ENCODE results near the gene TRMT112.
A peak's percentile ranks its signal among the peaks of the same experiment; 100 is the strongest.

Gene TRMT112

DNA sequence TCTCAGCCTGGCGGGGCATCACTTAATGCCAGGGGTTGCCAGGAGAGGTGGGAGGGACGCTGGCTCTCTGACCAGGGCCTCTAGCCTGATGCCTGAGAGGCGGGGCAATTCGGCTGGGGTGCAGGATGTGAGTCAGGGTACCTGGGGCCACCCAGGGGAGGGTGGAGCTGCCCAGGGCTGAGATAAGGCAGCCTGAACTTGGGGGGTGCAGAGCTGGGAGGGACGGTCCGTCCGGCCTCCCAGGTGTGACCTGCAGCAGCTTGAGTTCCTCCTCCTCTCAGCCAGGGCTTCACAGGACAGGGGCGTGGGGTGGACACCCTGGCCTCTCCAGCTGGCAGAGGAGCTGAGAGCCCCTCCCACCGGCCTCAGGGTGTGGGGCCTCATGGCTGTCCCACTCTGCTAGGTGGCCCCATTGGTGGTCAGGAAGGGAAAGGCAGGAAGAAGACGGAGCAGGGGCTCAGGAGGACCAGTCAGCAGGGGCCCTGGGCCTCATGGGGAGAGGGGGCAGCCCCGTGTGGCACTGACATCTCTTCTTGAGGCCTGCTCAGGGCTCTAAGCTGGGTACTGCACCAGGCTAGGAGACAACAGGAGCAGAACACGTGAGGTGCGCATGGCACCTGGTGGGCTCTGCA lies 40.7 kb upstream of the TRMT112 start:
- H3K36me3 ChIP-seq (ENCODE audit: insufficient read depth, low read length), result peaks cover 27% of the 10 kb centered on the region
- peak overlapping the region; percentile 87 for H3K9ac ChIP-seq (ENCODE audit: low read depth, low read length)
- H3K4me1 ChIP-seq (ENCODE audit: control insufficient read depth, insufficient read depth, low read length), result peaks cover 34% of the 10 kb centered on the region
- H3K4me3 ChIP-seq (ENCODE audit: low read length), result peak overlapping the region; percentile 87
- peaks cover 8% of the 10 kb centered on the region for H3K27me3 ChIP-seq (ENCODE audit: control insufficient read depth, insufficient read depth, low read length)
- peak overlapping the region; percentile 96 for H3K4me2 ChIP-seq (ENCODE audit: low read length)
- no peaks in the 10 kb centered on the region for H3K9me3 ChIP-seq (replicated peaks; ENCODE audit: low read length)

DNA sequence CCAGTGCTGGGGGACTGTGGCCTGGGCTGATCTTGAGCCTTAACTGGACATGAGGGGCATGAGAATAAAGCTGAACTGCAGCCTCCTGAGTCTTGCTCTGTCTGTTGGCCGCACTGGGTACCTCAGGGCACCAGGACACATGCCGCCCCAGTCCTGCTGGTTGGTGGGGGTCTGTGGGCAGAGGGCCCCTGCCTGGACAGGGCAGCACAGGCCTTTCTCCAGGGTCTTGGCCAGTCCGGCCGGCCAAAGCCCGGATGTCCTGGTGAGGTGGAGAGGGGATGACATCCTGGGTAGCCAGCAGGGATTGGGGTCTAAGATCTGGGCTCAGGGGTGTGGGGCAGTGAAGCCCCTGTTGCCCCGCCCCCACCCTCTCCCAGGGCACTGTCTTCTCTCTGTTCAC lies 40.1 kb upstream of the TRMT112 start:
- H3K36me3 ChIP-seq (ENCODE audit: insufficient read depth, low read length), result peaks cover 21% of the 10 kb centered on the region
- H3K9ac ChIP-seq (ENCODE audit: low read depth, low read length), result peak overlapping the region; percentile 87
- peaks cover 34% of the 10 kb centered on the region for H3K4me1 ChIP-seq (ENCODE audit: control insufficient read depth, insufficient read depth, low read length)
- H3K4me3 ChIP-seq (ENCODE audit: low read length), result no peak overlapping the region
- H3K4me2 ChIP-seq (ENCODE audit: low read length), result peak overlapping the region; percentile 96
- peaks cover 13% of the 10 kb centered on the region for H3K27me3 ChIP-seq (ENCODE audit: control insufficient read depth, insufficient read depth, low read length)
- H3K9me3 ChIP-seq (replicated peaks; ENCODE audit: low read length), result no peaks in the 10 kb centered on the region

DNA sequence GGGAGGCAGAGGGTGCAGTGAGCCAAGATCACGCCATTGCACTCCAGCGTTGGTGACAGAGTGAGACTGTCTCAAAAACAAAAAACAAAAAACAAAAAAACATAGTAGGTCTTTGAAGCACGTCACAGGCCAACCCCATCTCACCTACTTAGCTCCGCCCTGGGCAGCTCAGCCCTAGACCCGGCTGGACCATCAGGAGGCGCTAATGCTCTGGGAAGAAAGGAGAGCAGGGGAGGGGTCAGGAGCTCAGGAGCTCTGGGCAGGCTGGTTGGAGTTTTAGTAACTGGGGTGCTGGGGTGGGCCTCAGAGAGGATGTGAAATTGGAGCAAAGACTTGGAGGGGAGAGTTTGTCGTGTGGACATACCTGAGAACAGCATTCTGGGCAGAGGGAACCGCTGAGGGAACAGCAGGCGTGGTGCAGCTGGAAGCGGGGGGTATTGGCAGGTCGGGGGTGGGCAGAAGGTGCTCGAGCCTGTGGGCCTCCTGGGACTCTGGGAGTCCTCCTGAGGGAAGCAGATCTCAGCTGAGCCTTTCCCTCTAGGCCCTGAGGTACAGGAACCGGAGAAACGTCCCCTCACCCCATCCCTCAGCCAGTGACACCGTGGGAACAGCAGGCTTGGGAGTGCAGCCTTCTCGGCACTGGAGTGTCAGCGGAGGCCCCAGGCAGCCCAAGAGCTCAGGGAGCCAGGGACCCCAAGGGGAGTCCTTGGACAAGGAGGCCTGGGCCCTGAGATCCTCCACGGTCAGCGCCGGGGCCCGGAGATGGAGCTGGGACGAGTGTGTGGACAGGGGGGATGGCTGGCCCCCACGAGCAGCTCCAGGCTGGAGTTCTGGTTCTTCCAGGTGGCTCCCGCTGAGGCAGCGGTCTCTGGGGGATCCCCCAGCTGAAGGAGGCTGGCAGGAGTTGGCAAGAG lies 39.4 kb upstream of the TRMT112 start:
- Histone ChIP-seq H3K4me2 (ENCODE audit: low read length) (no peak overlapping the region), H3K4me3 (ENCODE audit: low read length) (no peak overlapping the region), H3K9ac (ENCODE audit: low read depth, low read length) (no peak overlapping the region), H3K27me3 (ENCODE audit: control insufficient read depth, insufficient read depth, low read length) (peaks cover 20% of the 10 kb centered on the region), H3K9me3 (replicated peaks; ENCODE audit: low read length) (no peaks in the 10 kb centered on the region), H3K36me3 (ENCODE audit: insufficient read depth, low read length) (peaks cover 14% of the 10 kb centered on the region), H3K4me1 (ENCODE audit: control insufficient read depth, insufficient read depth, low read length) (peaks cover 34% of the 10 kb centered on the region)

DNA sequence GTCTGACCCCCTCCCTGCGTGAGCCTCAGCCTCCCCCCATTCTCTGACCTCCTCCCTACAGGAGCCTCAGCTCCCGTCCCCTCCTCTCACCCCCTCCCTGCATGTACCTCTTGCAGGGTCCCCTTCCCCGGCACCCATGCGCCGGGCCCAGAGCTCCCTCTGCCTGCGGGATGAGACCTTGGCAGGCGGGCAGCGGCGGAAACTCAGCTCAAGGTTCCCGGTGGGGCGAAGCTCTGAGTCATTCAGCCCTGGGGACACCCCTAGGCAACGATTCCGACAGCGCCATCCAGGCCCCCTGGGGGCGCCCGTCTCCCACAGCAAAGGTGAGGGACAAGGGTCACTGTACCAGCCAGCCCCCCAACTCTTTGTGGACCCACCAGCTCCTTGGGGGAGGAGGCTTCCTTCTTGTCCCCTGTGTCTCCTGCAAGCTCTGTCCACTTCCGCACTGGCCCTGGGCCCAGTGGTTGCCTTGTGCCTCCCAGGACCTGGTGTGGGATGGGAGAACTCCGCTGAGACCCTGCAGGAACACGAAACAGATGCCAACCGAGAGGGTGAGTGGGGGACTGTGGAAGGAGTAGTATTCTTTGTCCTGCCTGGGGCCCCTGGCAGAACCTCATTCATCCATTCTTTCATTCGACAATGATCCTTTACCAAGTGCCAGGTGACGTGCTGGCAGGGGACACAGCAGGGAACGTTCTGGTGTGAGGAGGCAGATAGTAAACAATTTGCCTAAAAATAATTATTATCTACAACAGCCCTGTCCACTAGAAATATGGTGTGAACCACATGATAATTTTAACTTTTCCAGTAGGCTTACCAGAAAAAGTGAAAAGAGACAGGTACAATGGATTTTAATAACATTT lies 38.0 kb upstream of the TRMT112 start:
- peak overlapping the region; percentile 76 for H3K4me2 ChIP-seq (ENCODE audit: low read length)
- peak overlapping the region; percentile 58 for H3K4me3 ChIP-seq (ENCODE audit: low read length)
- H3K36me3 ChIP-seq (ENCODE audit: insufficient read depth, low read length), result peaks cover under 1% of the 10 kb centered on the region
- H3K9ac ChIP-seq (ENCODE audit: low read depth, low read length), result peak overlapping the region; percentile 53
- no peaks in the 10 kb centered on the region for H3K9me3 ChIP-seq (replicated peaks; ENCODE audit: low read length)
- H3K4me1 ChIP-seq (ENCODE audit: control insufficient read depth, insufficient read depth, low read length), result peaks cover 29% of the 10 kb centered on the region
- H3K27me3 ChIP-seq (ENCODE audit: control insufficient read depth, insufficient read depth, low read length), result peaks cover 23% of the 10 kb centered on the region

DNA sequence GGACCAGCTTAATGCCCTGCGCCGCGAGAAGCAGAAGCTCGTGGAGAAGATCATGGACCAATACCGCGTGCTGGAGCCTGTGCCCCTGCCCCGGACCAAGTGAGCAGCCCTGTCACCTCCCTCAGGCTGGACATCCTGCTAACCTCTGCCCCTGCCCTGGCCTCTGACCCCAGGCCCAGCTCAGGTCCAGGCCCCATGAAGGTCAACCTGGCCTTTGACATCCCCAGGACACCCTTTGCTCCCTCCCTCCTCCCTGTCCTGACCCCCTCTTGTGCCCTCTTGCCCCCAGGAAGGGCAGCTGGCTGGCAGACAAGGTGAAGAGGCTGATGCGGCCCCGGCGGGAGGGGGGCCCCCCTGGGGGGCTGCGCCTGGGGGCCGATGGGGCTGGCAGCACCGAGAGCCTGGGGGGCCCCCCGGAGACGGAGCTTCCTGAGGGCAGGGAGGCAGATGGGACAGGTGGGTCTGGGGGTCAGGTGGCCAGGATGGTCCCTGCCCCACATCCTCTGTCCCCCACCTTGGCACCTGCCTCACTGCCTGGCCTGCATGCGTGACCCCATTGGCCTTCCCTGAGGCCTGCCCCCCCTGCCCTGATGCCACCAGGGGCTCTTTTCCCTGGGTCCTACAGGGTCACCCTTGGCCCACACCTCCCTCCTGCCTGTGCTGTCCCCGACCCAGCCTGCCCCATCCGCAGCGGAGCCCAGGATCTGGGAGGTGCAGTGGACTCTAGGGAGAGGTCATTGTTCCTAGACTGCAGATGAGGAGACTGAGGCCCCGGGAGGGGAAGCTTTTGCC lies 36.6 kb upstream of the TRMT112 start:
- peaks cover 19% of the 10 kb centered on the region for H3K4me1 ChIP-seq (ENCODE audit: control insufficient read depth, insufficient read depth, low read length)
- H3K9ac ChIP-seq (ENCODE audit: low read depth, low read length), result no peak overlapping the region
- H3K4me3 ChIP-seq (ENCODE audit: low read length), result no peak overlapping the region
- H3K36me3 ChIP-seq (ENCODE audit: insufficient read depth, low read length), result no peaks in the 10 kb centered on the region
- no peak overlapping the region for H3K4me2 ChIP-seq (ENCODE audit: low read length)
- H3K27me3 ChIP-seq (ENCODE audit: control insufficient read depth, insufficient read depth, low read length), result peaks cover 23% of the 10 kb centered on the region
- no peaks in the 10 kb centered on the region for H3K9me3 ChIP-seq (replicated peaks; ENCODE audit: low read length)

DNA sequence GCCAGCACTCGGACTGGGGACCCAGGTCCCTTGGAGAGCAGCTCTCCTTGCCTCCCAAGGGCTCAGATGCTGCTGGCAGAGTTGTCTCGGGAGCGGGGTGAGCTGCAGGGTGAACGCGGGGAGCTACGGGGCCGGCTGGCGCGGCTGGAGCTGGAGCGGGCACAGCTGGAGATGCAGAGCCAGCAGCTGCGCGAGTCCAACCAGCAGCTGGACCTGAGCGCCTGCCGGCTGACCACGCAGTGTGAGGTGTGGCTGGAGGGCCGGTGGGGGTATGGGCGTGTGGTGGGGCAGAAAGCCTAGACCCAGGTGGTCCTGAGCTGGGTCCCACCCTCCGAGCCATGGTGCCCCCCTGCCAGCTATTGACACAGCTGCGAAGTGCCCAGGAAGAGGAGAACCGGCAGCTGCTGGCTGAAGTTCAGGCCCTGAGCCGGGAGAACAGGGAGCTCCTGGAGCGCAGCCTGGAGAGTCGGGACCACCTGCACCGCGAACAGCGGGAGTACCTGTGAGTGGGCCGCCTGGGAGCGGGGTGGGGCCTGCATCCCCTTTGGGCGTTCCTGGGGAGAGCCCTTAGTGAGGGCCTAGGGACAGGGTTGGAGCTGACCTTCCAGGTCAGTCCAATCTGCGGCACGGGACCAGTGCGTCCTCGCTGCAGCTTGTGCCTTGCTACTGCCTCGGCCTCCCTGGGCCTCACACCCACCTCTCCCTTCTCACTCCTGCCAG lies 35.8 kb upstream of the TRMT112 start:
- Histone ChIP-seq H3K9ac (ENCODE audit: low read depth, low read length) (no peak overlapping the region), H3K36me3 (ENCODE audit: insufficient read depth, low read length) (no peaks in the 10 kb centered on the region), H3K9me3 (replicated peaks; ENCODE audit: low read length) (no peaks in the 10 kb centered on the region), H3K27me3 (ENCODE audit: control insufficient read depth, insufficient read depth, low read length) (peaks cover 27% of the 10 kb centered on the region), H3K4me2 (ENCODE audit: low read length) (no peak overlapping the region), H3K4me1 (ENCODE audit: control insufficient read depth, insufficient read depth, low read length) (peaks cover 17% of the 10 kb centered on the region), H3K4me3 (ENCODE audit: low read length) (no peak overlapping the region)

DNA sequence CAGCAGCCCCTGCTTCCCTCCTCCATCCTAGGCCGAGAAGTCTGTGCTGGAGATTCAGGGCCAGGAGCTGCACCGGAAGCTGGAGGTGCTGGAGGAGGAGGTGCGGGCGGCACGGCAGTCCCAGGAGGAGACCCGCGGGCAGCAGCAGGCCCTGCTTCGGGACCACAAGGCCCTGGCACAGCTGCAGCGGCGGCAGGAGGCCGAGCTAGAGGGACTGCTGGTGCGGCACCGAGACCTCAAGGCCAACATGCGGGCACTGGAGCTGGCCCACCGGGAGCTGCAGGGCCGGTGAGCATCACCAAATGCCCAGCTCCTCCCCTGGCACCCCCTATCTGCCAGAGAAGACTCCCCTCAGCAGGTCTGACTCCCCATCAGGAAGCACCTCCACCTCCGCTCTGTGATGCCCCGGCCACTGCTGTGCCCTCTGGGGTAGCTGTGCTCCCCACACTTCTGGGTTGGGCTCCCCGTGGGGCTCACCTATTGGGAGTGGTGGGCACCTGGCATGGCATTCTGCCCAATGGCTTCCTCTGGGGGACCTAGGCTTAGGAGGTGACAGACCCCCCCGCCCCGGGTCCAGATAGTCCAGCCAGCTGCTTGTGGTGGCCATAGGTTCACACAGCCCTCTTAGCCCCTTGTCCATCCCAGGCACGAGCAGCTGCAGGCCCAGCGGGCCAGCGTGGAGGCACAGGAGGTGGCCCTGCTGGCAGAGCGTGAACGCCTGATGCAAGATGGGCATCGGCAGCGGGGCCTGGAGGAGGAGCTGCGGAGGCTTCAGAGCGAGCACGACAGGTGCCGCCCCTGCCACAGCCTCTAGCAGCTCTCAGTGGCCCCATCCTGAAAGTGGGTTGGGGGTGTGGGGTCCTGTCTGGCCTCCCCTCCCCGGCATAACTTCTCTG lies 35.0 kb upstream of the TRMT112 start:
- H3K4me1 ChIP-seq (ENCODE audit: control insufficient read depth, insufficient read depth, low read length), result peaks cover 9% of the 10 kb centered on the region
- no peaks in the 10 kb centered on the region for H3K9me3 ChIP-seq (replicated peaks; ENCODE audit: low read length)
- H3K27me3 ChIP-seq (ENCODE audit: control insufficient read depth, insufficient read depth, low read length), result peaks cover 27% of the 10 kb centered on the region
- H3K4me2 ChIP-seq (ENCODE audit: low read length), result no peak overlapping the region
- H3K4me3 ChIP-seq (ENCODE audit: low read length), result no peak overlapping the region
- H3K36me3 ChIP-seq (ENCODE audit: insufficient read depth, low read length), result no peaks in the 10 kb centered on the region
- no peak overlapping the region for H3K9ac ChIP-seq (ENCODE audit: low read depth, low read length)

DNA sequence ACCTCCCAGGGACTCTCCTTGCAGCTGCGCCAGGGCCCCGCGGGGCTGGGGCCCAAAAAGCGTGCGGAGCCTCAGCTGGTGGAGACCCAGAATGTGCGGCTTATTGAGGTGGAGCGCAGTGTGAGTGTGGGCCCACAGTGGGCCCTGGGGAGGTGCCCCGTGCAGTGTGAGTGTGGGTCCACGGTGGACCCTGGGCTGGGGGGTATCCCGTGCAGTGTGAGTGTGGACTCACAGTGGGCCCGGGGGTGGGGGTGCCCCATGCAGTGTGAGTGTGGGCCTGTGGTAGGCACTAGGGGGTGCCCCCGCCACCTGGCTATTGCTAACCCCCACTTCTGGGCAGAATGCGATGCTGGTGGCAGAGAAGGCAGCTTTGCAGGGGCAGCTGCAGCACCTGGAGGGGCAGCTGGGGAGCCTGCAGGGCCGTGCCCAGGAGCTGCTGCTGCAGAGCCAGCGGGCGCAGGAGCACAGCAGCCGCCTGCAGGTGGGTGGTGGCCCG lies 33.8 kb upstream of the TRMT112 start:
- no peaks in the 10 kb centered on the region for H3K36me3 ChIP-seq (ENCODE audit: insufficient read depth, low read length)
- H3K4me3 ChIP-seq (ENCODE audit: low read length), result no peak overlapping the region
- no peaks in the 10 kb centered on the region for H3K9me3 ChIP-seq (replicated peaks; ENCODE audit: low read length)
- peaks cover 27% of the 10 kb centered on the region for H3K27me3 ChIP-seq (ENCODE audit: control insufficient read depth, insufficient read depth, low read length)
- H3K4me2 ChIP-seq (ENCODE audit: low read length), result no peak overlapping the region
- peaks cover 9% of the 10 kb centered on the region for H3K4me1 ChIP-seq (ENCODE audit: control insufficient read depth, insufficient read depth, low read length)
- H3K9ac ChIP-seq (ENCODE audit: low read depth, low read length), result no peak overlapping the region

DNA sequence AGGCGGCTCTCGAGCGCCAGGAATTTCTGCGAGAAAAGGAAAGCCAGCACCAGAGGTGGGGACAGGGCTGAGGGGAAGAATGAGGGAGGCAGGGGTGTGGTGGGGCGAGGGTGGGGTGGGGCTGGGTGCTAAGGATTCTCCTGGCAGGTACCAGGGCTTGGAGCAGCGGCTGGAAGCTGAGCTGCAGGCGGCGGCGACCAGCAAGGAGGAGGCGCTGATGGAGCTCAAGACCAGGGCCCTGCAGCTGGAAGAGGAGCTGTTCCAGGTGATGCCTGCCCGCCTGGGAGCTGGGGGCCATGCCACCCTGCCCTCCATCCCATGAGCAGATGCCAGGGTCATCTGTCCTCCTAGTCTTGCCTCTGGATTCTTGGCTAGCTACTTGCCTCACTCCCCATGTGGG lies 32.0 kb upstream of the TRMT112 start:
- H3K36me3 ChIP-seq (ENCODE audit: insufficient read depth, low read length), result no peaks in the 10 kb centered on the region
- H3K4me2 ChIP-seq (ENCODE audit: low read length), result no peak overlapping the region
- H3K4me3 ChIP-seq (ENCODE audit: low read length), result no peak overlapping the region
- no peaks in the 10 kb centered on the region for H3K9me3 ChIP-seq (replicated peaks; ENCODE audit: low read length)
- peaks cover 4% of the 10 kb centered on the region for H3K4me1 ChIP-seq (ENCODE audit: control insufficient read depth, insufficient read depth, low read length)
- H3K27me3 ChIP-seq (ENCODE audit: control insufficient read depth, insufficient read depth, low read length), result peaks cover 27% of the 10 kb centered on the region
- no peak overlapping the region for H3K9ac ChIP-seq (ENCODE audit: low read depth, low read length)
